CD4-positive, alpha-beta T cell (primary cell): Measurements from ENCODE around the gene CFAP126. TPM values are rescaled to one million over a fixed set of nuclear protein-coding genes. Genes with fewer than 3 reads are reported as not detected.
A peak's percentile ranks its signal among the peaks of the same experiment; 100 is the strongest.

Experiments
- ATAC-seq: fragments of 200-7000 bp; cut with Tn5 transposase; one replicate; pipeline ENCODE4 v1.10.0; 2022; ENCODE audit warnings: mild to moderate bottlenecking; ENCODE audit not compliant: poor library complexity
- CTCF ChIA-PET: fragments of 350-600 bp; sonication (Branson Sonifier 250); formaldehyde crosslinking; loops from one replicate; lab custom pipeline; 2021; ENCODE audit warnings: antibody characterized with exemption, inconsistent platforms; lab: Charles Lee
- POLR2A ChIA-PET: fragments of 350-600 bp; sonication (Branson Sonifier 250); formaldehyde crosslinking; loops from one replicate; lab custom pipeline; 2021; ENCODE audit warnings: antibody characterized with exemption, inconsistent platforms; lab: Charles Lee
- DNase-seq, 14 experiments: peaks; one replicate each; pipeline ENCODE4 v3.0.0-alpha.2; 2013 to 2020; ENCODE audit warnings: mixed read lengths in 2 of 14
- H3K27ac ChIP-seq, 2 donors: one replicate each; pipeline versions ENCODE4 v1.5.1 to v1.7.0; 2013; ENCODE audit warnings: low read length in 2 of 2, low read depth in 1 of 2, mild to moderate bottlenecking in 1 of 2
- H3K27me3 ChIP-seq, 2 experiments: 1 replicate in 1 of 2; 2 replicates in 1 of 2; pipeline versions ENCODE4 v1.6.1 to v1.7.0; 2013; ENCODE audit warnings: low read length in 2 of 2, control low read depth in 1 of 2, mild to moderate bottlenecking in 1 of 2, moderate library complexity in 1 of 2; ENCODE audit not compliant: insufficient read depth in 2 of 2, control insufficient read depth in 1 of 2
- H3K36me3 ChIP-seq: one replicate; pipeline ENCODE4 v1.6.1; 2013; ENCODE audit warnings: low read length, control low read depth; ENCODE audit not compliant: insufficient read depth
- H3K4me1 ChIP-seq: one replicate; pipeline ENCODE4 v1.6.1; 2013; ENCODE audit warnings: low read length, control low read depth; ENCODE audit not compliant: insufficient read depth
- H3K4me3 ChIP-seq: one replicate; pipeline ENCODE4 v1.5.1; 2013; ENCODE audit warnings: mild to moderate bottlenecking, low read length, moderate library complexity
- H3K9me3 ChIP-seq, 2 experiments: 1 replicate in 1 of 2; 2 replicates in 1 of 2; pipeline versions ENCODE4 v1.6.1 to v1.7.0; 2013; ENCODE audit warnings: low read length in 2 of 2, mild to moderate bottlenecking in 2 of 2, control low read depth in 1 of 2, moderate library complexity in 1 of 2; ENCODE audit not compliant: control insufficient read depth in 1 of 2, insufficient read depth in 1 of 2
- H3K27ac Mint-ChIP-seq: one replicate; pipeline ENCODE4 v1.8.0; 2020; ENCODE audit warnings: mixed read lengths
- H3K27me3 Mint-ChIP-seq: one replicate; pipeline ENCODE4 v1.8.0; 2021; ENCODE audit warnings: mixed read lengths
- H3K36me3 Mint-ChIP-seq: one replicate; pipeline ENCODE4 v1.8.0; 2021; ENCODE audit warnings: low read depth, mixed read lengths
- H3K4me1 Mint-ChIP-seq: one replicate; pipeline ENCODE4 v1.8.0; 2021; ENCODE audit warnings: low read depth, mixed read lengths
- H3K4me3 Mint-ChIP-seq: one replicate; pipeline ENCODE4 v1.8.0; 2020; ENCODE audit warnings: mild to moderate bottlenecking, mixed read lengths
- H3K9me3 Mint-ChIP-seq: one replicate; pipeline ENCODE4 v1.8.0; 2020; ENCODE audit warnings: mixed read lengths
- CTCF ChIP-seq: fragments of 200-600 bp; IDR thresholded peaks from one replicate; pipeline ENCODE4 v1.8.0; 2022; ENCODE audit warnings: antibody characterized with exemption, mild to moderate bottlenecking
- intact Hi-C, 2 experiments: fragments of 100-400 bp; cut with DNase I in 1 of 2; cut with micrococcal nuclease in 1 of 2; formaldehyde crosslinking; loops; one replicate each; pipeline versions ENCODE4 v1.15.1 to v1.9.0; 2023 to 2025; cut with DNase I, micrococcal nuclease
- total RNA-seq, 174 experiments: library from RNA in 2 of 174; stranded (reverse) in 2 of 174; gene quantifications; one replicate each; pipeline ENCODE4 v1.2.3 and lab custom pipeline; 2021 to 2026

CFAP126 gene
- total RNA-seq, 2 experiments from 2014 or later: not detected

GRCh38 chr1:161404051-161404597, 36.4 kb upstream of the CFAP126 start:
- intact Hi-C loops: loop anchor here in 1 of 2 experiments (5.0 to 10.0 kb wide), 2 partner anchors 128 to 1629 kb away; no protein-coding TSS in a partner anchor
- H3K9me3 ChIP-seq: peaks cover 0 to 5% of the 10 kb centered on the region in 2 experiments
- ChIA-PET POLR2A (no interaction called here), CTCF (no interaction called here)
- no peak overlapping the region for H3K4me3 Mint-ChIP-seq
- DNase-seq: no peak
- no peak overlapping the region for H3K27ac ChIP-seq
- peaks cover 19% of the 10 kb centered on the region for H3K4me1 ChIP-seq
- no peak for TF ChIP-seq CTCF
- H3K4me1 Mint-ChIP-seq: peaks cover 19% of the 10 kb centered on the region
- H3K9me3 Mint-ChIP-seq: no peaks in the 10 kb centered on the region
- peaks cover 13% of the 10 kb centered on the region for H3K36me3 Mint-ChIP-seq
- no peaks in the 10 kb centered on the region for H3K36me3 ChIP-seq
- no peaks in the 10 kb centered on the region for H3K27me3 ChIP-seq
- ATAC-seq: no peak
- H3K27me3 Mint-ChIP-seq: peaks cover 25% of the 10 kb centered on the region
- H3K4me3 ChIP-seq: no peak overlapping the region
- H3K27ac Mint-ChIP-seq: no peak overlapping the region

GRCh38 chr1:161402446-161402845, 34.8 kb upstream of the CFAP126 start:
- Mint-ChIP-seq H3K36me3 (peaks cover 18% of the 10 kb centered on the region), H3K4me3 (peak overlapping the region; percentile 39), H3K27ac (no peak overlapping the region), H3K27me3 (peaks cover 29% of the 10 kb centered on the region), H3K9me3 (no peaks in the 10 kb centered on the region), H3K4me1 (peaks cover 23% of the 10 kb centered on the region)
- Histone ChIP-seq H3K36me3 (no peaks in the 10 kb centered on the region), H3K4me1 (peaks cover 25% of the 10 kb centered on the region), H3K27me3 (no peaks in the 10 kb centered on the region), H3K9me3 (peaks cover 0 to 5% of the 10 kb centered on the region in 2 experiments), H3K4me3 (no peak overlapping the region), H3K27ac (no peak overlapping the region)
- TF ChIP-seq CTCF: no peak
- intact Hi-C loops: loop anchor here (2.0 to 10.0 kb wide), 3 partner anchors 22 to 1628 kb away; no protein-coding TSS in a partner anchor
- DNase-seq: no peak
- POLR2A ChIA-PET: no interaction called here
- ATAC-seq: no peak
- CTCF ChIA-PET: no interaction called here

- Histone ChIP-seq H3K4me3 (peak overlapping the region; percentile 87), H3K4me1 (peaks cover 25% of the 10 kb centered on the region), H3K36me3 (no peaks in the 10 kb centered on the region), H3K27ac (peak overlapping the region; percentile 95 to 98), H3K9me3 (peaks cover 0 to 5% of the 10 kb centered on the region in 2 experiments), H3K27me3 (no peaks in the 10 kb centered on the region)
- peak overlapping the region; percentile 97 for H3K4me3 Mint-ChIP-seq
- intact Hi-C loops: loop anchor here (1.0 to 10.0 kb wide), 4 partner anchors 9 to 1465 kb away; partner anchors contain the start of gene IGSF8 (in 1 of the 2)
- peak; percentile 79 for TF ChIP-seq CTCF
- DNase-seq (peak; percentile 88 to 97 (median 93)), ATAC-seq (peak; percentile 85)
- peaks cover 29% of the 10 kb centered on the region for H3K27me3 Mint-ChIP-seq
- POLR2A ChIA-PET: interaction anchor here (0.8 to 1.8 kb wide), 8 partner anchors 9 to 234 kb away, joined by 3 to 30 read pairs (median 4); partner anchors contain the start of genes NDUFS2 and TOMM40L
- H3K4me1 Mint-ChIP-seq: peaks cover 23% of the 10 kb centered on the region
- CTCF ChIA-PET: interaction anchor here (0.8 to 1.6 kb wide), 4 partner anchors 10 to 174 kb away, joined by 3 to 5 read pairs (median 4); partner anchors contain the start of genes SDHC and TOMM40L
- peak overlapping the region; percentile 99 for H3K27ac Mint-ChIP-seq
- no peaks in the 10 kb centered on the region for H3K9me3 Mint-ChIP-seq
- peaks cover 18% of the 10 kb centered on the region for H3K36me3 Mint-ChIP-seq
Observed at GRCh38 chr1:161399257-161399998, 31.8 kb upstream of the CFAP126 start.
